GM06990 (cell line): ENCODE measurements around the gene TPCN1.

Source experiments
- DNase-seq: peaks from one replicate; pipeline ENCODE4 v3.0.0-alpha.2; 2011; ENCODE audit not compliant: insufficient read length; ENCODE audit errors: extremely low read depth
- H3K27me3 ChIP-seq: replicated peaks from 2 replicates; pipeline ENCODE4 v1.6.0; 2011; ENCODE audit warnings: low read length; ENCODE audit not compliant: control insufficient read depth, insufficient read depth
- H3K36me3 ChIP-seq: 2 replicates; pipeline ENCODE4 v1.5.1; 2011; ENCODE audit warnings: low read length; ENCODE audit not compliant: control insufficient read depth, insufficient read depth
- H3K4me3 ChIP-seq: replicated peaks from 2 replicates; pipeline ENCODE4 v1.5.1; 2011; ENCODE audit warnings: low read depth, mild to moderate bottlenecking, control low read depth, low read length
- TF ChIP-seq, protein P1 (sequence below): IDR thresholded peaks from 2 replicates; pipeline ENCODE4 v1.5.1; 2011; ENCODE audit warnings: low read length, control low read depth, mild to moderate bottlenecking, inconsistent platforms; ENCODE audit not compliant: insufficient read depth, poor library complexity, severe bottlenecking

The TPCN1 gene

DNA sequence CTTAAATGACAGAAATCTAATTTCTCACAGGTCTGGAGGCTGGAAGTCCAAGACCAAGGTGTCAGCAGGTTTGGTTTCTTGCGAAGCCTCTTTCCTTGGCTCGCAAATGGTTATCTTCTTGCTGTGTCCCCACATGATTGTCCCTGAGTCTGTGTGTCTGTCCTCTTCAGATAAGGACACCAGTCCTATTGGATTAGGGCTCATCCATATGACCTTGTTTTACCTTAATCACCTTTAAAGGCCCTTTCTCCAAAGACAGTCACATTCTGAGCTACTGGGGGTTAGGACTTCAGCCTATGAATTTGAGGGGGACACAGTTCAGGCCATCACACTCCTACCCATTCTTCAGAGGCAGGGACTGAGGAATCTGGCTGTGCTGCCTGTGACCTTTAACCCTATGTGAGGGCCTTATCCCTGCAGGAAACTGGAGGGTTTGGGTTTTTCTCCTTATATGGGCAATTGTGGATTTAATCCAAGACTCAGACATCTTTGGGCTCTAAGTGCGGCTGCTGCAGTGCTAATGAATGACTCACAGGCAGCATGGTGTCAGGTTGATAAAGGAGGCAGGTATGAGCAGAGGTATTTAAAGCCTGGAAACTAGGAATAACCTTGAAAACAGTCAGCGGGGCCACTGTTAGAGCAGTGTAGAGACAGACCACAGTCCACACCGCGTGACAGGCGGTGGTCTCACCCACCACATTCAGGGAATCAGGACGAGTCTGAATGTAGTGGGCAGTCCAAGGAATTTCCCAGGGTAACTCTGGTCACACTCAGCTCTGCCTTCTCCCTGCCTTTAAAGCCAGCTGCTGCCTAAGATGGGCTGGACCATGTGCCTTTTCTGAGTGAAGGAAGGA is 10.2 kb downstream of the TPCN1 start:
- Histone ChIP-seq H3K36me3 (peaks cover 29% of the 10 kb centered on the region), H3K27me3 (no peaks in the 10 kb centered on the region), H3K4me3 (no peak overlapping the region)
- TF ChIP-seq, protein P1, sequence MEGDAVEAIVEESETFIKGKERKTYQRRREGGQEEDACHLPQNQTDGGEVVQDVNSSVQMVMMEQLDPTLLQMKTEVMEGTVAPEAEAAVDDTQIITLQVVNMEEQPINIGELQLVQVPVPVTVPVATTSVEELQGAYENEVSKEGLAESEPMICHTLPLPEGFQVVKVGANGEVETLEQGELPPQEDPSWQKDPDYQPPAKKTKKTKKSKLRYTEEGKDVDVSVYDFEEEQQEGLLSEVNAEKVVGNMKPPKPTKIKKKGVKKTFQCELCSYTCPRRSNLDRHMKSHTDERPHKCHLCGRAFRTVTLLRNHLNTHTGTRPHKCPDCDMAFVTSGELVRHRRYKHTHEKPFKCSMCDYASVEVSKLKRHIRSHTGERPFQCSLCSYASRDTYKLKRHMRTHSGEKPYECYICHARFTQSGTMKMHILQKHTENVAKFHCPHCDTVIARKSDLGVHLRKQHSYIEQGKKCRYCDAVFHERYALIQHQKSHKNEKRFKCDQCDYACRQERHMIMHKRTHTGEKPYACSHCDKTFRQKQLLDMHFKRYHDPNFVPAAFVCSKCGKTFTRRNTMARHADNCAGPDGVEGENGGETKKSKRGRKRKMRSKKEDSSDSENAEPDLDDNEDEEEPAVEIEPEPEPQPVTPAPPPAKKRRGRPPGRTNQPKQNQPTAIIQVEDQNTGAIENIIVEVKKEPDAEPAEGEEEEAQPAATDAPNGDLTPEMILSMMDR = no peak
- DNase-seq = no peak

DNA sequence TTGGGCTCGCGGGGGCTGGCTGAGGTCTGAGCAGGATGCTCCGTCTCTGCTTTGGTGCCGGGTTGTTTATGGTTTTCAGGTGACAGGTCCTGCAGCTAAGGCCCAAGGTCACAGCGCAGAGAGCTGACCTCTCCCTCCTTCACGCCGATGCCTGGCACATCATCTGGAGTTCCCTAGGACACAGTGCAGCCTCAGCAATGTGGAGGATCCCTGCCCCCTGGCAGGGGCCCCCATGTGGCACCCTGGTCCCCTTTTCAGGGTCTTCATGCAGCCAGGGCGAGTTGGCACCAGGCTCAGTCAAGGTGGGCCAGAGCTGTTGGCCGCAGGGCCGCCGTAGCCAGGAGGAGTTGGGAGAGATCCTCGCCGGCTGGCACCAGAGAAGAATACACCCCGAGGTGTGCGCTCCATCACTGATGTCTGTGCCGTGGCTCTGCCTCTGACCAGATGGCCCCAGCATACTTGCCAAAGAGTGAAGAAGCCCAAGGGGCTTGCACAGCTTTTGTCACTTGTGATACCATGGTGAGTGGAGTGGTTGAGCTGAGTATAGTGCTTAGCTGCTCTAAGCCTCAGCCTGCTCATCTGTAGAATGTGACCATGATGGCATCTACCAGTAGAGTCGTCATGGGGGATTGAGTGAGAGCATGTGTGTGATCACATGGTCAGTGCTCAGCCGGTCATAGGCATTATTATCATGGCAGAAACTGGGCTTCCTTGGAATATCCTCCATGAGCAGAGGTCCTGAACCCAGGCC is 11.0 kb downstream of the TPCN1 start:
- no peak overlapping the region for H3K4me3 ChIP-seq
- H3K36me3 ChIP-seq = peaks cover 28% of the 10 kb centered on the region
- TF ChIP-seq, protein P1 = no peak
- H3K27me3 ChIP-seq = no peaks in the 10 kb centered on the region
- no peak for DNase-seq

DNA sequence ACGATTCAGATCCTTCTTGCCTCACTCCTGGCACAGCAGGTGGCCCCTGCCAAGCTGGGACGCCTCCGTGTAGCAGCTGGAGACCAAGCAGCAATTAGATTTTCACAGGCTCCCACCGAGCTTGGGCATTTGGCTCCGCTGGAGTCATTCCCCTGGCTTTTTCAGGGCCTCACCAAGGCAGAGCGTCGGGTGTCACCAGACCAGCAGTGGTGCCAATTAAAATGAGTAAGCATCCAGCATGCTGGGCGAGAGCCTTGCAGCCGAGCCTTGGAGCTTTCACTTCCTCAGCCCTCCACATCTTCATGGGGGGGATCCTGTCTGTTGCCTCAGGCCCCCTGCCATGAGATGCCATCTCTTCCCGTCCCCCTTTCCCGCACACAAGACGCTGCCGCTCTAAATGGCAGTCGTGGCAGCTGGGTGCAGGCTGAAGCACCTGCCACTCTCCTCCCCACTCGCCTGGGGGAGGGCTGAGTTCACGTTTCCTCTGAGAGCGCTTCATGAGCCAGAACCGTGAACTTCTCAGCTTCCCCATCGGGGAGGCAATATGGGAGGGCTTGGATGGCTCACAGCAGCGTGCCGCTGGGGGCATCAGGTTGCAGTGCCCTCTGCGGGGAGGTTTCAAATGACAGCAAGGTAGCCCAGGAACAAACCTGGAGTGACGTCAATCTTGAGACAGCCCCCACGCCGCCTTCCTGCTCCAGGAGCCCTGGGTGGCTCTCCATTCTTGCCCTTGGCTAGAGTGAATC is 11.7 kb downstream of the TPCN1 start:
- Histone ChIP-seq H3K4me3 (no peak overlapping the region), H3K36me3 (peaks cover 30% of the 10 kb centered on the region), H3K27me3 (no peaks in the 10 kb centered on the region)
- DNase-seq = peak; percentile 86
- TF ChIP-seq, protein P1 = peak; percentile 52

DNA sequence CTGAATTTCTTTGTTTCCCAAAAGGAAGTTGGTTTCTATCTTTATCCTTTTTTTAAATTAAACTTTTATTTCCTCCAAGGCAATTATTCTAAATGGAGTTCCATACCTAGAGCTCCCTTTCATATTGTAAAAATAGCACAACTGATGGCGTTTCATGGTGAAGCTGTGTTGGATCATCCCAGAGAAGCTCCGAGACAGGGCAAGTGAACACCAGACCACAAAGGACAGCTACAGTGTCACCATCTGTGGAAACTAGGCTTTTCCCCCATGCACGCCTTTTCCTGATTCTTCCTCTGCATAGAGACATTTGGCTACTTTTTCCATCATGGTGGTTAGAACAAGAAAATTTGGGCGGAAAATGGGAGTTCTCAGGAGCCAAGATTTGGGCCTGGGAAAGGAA is 12.7 kb downstream of the TPCN1 start:
- Histone ChIP-seq H3K36me3 (peaks cover 28% of the 10 kb centered on the region), H3K27me3 (no peaks in the 10 kb centered on the region), H3K4me3 (no peak overlapping the region)
- DNase-seq = no peak
- TF ChIP-seq, protein P1 = no peak

DNA sequence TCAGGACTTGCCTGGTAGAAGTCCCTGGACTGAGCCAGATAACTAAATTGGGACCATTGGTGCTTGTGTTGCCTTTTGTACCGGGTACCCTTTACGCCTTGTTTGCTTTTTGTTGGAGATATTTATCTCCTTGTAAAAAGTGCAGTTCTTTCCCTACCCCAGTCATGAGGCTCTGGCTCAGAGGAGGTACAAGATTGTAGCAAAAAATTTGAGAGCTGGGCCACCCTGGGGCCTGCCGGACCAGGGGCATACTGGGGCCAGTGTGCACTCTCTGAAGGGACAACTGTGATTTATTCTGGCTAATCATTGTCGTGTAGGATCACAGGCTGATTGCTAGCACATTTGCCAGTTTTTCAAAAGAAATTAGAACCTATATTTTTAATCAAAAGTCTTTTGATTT is 13.2 kb downstream of the TPCN1 start:
- no peak overlapping the region for H3K4me3 ChIP-seq
- peaks cover 29% of the 10 kb centered on the region for H3K36me3 ChIP-seq
- no peaks in the 10 kb centered on the region for H3K27me3 ChIP-seq
- TF ChIP-seq, protein P1 = no peak
- no peak for DNase-seq
